ENCODE measurements around the gene CASP2. TPM values are rescaled to one million over a fixed set of nuclear protein-coding genes. Genes with fewer than 3 reads are reported as not detected.

CASP2 gene
- total RNA-seq, 1 experiment from 2014 or later, result 62.0 TPM

DNA sequence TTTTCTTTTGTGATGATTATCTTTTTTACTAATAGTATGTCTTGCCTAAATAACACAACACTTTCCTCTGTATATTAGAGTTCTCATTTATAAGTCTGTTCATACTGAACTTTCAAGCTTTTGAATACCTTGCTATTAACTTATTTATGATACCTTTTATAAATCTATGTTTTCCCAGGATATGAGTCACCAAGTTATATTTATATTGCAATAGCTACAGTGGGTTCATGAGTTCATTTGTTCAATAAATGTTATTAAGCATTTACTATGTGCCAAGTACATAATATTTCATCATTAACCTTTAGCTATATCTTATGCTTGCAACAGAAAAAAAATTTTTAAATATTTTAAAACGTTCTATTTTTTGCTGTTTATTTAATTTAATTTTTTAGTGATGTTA lies 46.1 kb downstream of the CASP2 start:
- BruUV-seq (replicated peaks), result no TSS peak
- no peak for DNase-seq
- H3K9me3 ChIP-seq, result no peaks in the 10 kb centered on the region
- no peaks in the 10 kb centered on the region for H3K36me3 ChIP-seq (ENCODE audit: control insufficient read depth, insufficient read depth, low read length)
- no peaks in the 10 kb centered on the region for H3K27me3 Mint-ChIP-seq (ENCODE audit: insufficient read depth, unreplicated experiment)
- H3K9me3 Mint-ChIP-seq (ENCODE audit: unreplicated experiment), result no peaks in the 10 kb centered on the region
- H3K36me3 Mint-ChIP-seq (ENCODE audit: insufficient read depth, unreplicated experiment), result no peaks in the 10 kb centered on the region
- H3K4me1 ChIP-seq, result no peaks in the 10 kb centered on the region
- no peak overlapping the region for H3K4me3 ChIP-seq (ENCODE audit: low read depth, low read length)
- no peak overlapping the region for H3K27ac Mint-ChIP-seq (ENCODE audit: unreplicated experiment)
- TF ChIP-seq, protein P1, sequence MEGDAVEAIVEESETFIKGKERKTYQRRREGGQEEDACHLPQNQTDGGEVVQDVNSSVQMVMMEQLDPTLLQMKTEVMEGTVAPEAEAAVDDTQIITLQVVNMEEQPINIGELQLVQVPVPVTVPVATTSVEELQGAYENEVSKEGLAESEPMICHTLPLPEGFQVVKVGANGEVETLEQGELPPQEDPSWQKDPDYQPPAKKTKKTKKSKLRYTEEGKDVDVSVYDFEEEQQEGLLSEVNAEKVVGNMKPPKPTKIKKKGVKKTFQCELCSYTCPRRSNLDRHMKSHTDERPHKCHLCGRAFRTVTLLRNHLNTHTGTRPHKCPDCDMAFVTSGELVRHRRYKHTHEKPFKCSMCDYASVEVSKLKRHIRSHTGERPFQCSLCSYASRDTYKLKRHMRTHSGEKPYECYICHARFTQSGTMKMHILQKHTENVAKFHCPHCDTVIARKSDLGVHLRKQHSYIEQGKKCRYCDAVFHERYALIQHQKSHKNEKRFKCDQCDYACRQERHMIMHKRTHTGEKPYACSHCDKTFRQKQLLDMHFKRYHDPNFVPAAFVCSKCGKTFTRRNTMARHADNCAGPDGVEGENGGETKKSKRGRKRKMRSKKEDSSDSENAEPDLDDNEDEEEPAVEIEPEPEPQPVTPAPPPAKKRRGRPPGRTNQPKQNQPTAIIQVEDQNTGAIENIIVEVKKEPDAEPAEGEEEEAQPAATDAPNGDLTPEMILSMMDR (IDR thresholded peaks at IDR 0.05; ENCODE audit: insufficient read depth in 1 of 2, low read depth in 1 of 2, low read length in 1 of 2, severe bottlenecking in 1 of 2, unreplicated experiment in 1 of 2), result no peak
- H3K4me1 Mint-ChIP-seq (ENCODE audit: low read depth, unreplicated experiment), result no peaks in the 10 kb centered on the region
- H3K27me3 ChIP-seq (replicated peaks; ENCODE audit: control insufficient read depth, insufficient read depth, low read length), result no peaks in the 10 kb centered on the region
- no peak overlapping the region for H3K4me3 Mint-ChIP-seq (ENCODE audit: unreplicated experiment)
- ChIA-PET POLR2A (no interaction called here), CTCF (interaction anchor here (0.7 to 1.0 kb wide), 2 partner anchors 11 to 46 kb away, joined by 3 to 4 read pairs; no protein-coding TSS in a partner anchor)
- intact Hi-C loops (cut with micrococcal nuclease; ENCODE audit: unreplicated experiment), result no loop called here

DNA sequence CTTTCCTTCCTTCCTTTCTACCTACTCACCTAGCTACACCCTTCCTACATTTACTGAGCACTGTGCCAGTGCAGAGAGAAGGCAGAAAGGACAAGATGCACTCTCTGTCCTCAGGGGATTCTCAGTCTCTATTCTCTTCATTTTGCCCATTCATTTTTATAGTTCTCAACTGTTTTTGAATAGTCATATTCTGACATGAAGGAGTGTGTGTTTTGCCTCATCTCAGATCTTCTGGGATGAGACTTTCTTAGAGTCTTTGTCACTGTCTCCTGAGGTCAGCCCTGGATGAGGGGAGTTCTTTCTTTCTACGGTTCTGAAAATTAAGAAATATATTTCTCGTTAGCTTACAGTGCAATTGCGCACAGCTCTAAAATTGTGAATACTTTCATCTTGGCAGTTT lies 49.1 kb downstream of the CASP2 start:
- Mint-ChIP-seq H3K9me3 (ENCODE audit: unreplicated experiment) (no peaks in the 10 kb centered on the region), H3K4me1 (ENCODE audit: low read depth, unreplicated experiment) (no peaks in the 10 kb centered on the region), H3K27me3 (ENCODE audit: insufficient read depth, unreplicated experiment) (no peaks in the 10 kb centered on the region), H3K27ac (ENCODE audit: unreplicated experiment) (no peak overlapping the region), H3K4me3 (ENCODE audit: unreplicated experiment) (no peak overlapping the region), H3K36me3 (ENCODE audit: insufficient read depth, unreplicated experiment) (no peaks in the 10 kb centered on the region)
- Histone ChIP-seq H3K27me3 (replicated peaks; ENCODE audit: control insufficient read depth, insufficient read depth, low read length) (no peaks in the 10 kb centered on the region), H3K36me3 (ENCODE audit: control insufficient read depth, insufficient read depth, low read length) (no peaks in the 10 kb centered on the region), H3K4me1 (no peaks in the 10 kb centered on the region), H3K4me3 (ENCODE audit: low read depth, low read length) (no peak overlapping the region), H3K9me3 (no peaks in the 10 kb centered on the region)
- BruUV-seq (replicated peaks), result no TSS peak
- intact Hi-C loops (cut with micrococcal nuclease; ENCODE audit: unreplicated experiment), result no loop called here
- ChIA-PET CTCF (no interaction called here), POLR2A (no interaction called here)
- no peak for DNase-seq
- TF ChIP-seq, protein P1 (IDR thresholded peaks at IDR 0.05; ENCODE audit: insufficient read depth in 1 of 2, low read depth in 1 of 2, low read length in 1 of 2, severe bottlenecking in 1 of 2, unreplicated experiment in 1 of 2), result no peak

DNA sequence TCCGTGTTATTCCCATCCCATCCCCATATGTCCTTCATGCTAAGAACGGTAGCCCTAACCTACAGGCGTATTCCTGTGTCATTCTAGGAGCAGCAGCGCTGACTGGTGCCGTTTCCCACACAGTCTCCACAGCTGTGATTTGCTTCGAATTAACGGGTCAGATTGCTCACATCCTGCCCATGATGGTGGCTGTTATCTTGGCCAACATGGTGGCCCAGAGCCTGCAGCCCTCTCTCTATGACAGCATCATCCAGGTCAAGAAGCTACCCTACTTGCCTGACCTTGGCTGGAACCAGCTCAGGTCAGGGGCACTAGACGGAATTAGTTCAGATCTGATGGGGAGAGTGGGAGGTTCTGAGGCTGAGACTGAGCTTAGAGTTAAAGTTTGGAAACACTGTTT lies 53.7 kb downstream of the CASP2 start:
- Mint-ChIP-seq H3K27me3 (ENCODE audit: insufficient read depth, unreplicated experiment) (no peaks in the 10 kb centered on the region), H3K9me3 (ENCODE audit: unreplicated experiment) (no peaks in the 10 kb centered on the region), H3K4me1 (ENCODE audit: low read depth, unreplicated experiment) (no peaks in the 10 kb centered on the region), H3K4me3 (ENCODE audit: unreplicated experiment) (no peak overlapping the region), H3K27ac (ENCODE audit: unreplicated experiment) (no peak overlapping the region), H3K36me3 (ENCODE audit: insufficient read depth, unreplicated experiment) (no peaks in the 10 kb centered on the region)
- BruUV-seq (replicated peaks), result no TSS peak
- no peaks in the 10 kb centered on the region for H3K36me3 ChIP-seq (ENCODE audit: control insufficient read depth, insufficient read depth, low read length)
- H3K27me3 ChIP-seq (replicated peaks; ENCODE audit: control insufficient read depth, insufficient read depth, low read length), result no peaks in the 10 kb centered on the region
- intact Hi-C loops (cut with micrococcal nuclease; ENCODE audit: unreplicated experiment), result no loop called here
- ChIA-PET CTCF (interaction anchor here (1.2 kb wide), 1 partner anchor 79 kb away, joined by 3 read pairs; the partner anchor contains the start of gene GSTK1), POLR2A (no interaction called here)
- no peaks in the 10 kb centered on the region for H3K4me1 ChIP-seq
- DNase-seq, result no peak
- no peak overlapping the region for H3K4me3 ChIP-seq (ENCODE audit: low read depth, low read length)
- H3K9me3 ChIP-seq, result no peaks in the 10 kb centered on the region
- TF ChIP-seq, protein P1 (IDR thresholded peaks at IDR 0.05; ENCODE audit: insufficient read depth in 1 of 2, low read depth in 1 of 2, low read length in 1 of 2, severe bottlenecking in 1 of 2, unreplicated experiment in 1 of 2), result no peak

Data from Caco-2 (cell line).